NOMO-1 treated with dmso at 0.1 percent for 144 hours (cell line): ENCODE results near the gene KCNK2.

Experiments
- DNase-seq: peaks from one replicate; lab custom pipeline; 2025; ENCODE audit not compliant: unreplicated experiment; lab: John Stamatoyannopoulos, UW

Gene KCNK2

GRCh38 chr1:215250913-215251312, 168.4 kb downstream of the KCNK2 start:
- DNase-seq = no peak

DNA sequence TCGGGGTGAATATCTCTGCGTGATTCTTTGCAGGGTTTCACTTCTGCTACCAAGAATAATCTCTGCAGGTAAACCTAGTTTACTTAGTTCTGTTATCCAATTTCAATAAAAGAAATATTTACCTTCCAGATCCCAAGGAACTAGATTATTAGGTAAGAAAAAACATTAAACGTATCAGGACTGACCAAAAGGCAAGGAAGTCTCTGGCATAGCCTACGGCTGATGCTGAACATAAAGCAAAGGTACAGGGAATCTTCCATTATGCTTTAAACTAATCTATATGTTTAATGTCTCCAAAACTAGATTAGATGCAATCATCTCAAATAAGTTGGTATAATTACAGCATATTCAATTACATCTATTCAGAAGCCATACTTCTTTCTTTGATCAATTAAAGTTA, 168.9 kb downstream of the KCNK2 start:
- no peak for DNase-seq

GRCh38 chr1:215252164-215252563, 169.6 kb downstream of the KCNK2 start:
- DNase-seq = no peak

DNA sequence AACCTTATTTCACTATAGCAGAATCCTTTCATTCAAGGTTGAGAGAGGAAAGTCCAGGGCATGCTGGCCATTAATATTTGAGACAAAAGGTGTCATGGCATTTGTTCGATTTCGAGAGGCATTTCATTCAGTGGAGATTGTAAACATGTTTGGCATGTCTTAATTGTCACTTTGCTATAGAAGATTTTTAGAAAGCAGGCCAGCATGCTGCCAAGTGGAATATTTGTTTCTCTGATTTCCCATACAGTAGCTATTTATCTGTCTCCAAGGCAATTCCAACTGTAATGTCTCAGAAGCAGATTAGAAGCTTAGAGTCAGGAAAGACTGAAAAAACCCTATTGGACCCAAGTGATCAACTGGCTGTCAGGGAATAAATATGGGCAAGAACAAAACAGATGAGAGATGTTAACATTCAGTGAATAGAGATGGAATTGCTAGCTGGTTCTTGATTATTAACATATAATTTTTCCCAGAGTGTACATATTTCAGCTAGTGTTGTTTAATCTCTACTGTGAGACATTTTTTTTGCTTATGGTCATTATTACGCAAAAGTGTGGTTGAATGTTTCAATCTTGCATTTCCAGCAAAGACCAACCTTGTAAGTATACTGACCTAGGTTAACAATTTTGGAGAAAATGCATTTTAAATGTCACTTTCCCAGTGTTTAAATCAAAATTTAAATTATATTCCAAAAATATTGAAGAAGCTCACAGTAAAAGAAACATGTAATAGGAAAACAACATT, 174.6 kb downstream of the KCNK2 start:
- no peak for DNase-seq

GRCh38 chr1:215260711-215261110, 178.2 kb downstream of the KCNK2 start:
- DNase-seq = no peak

DNA sequence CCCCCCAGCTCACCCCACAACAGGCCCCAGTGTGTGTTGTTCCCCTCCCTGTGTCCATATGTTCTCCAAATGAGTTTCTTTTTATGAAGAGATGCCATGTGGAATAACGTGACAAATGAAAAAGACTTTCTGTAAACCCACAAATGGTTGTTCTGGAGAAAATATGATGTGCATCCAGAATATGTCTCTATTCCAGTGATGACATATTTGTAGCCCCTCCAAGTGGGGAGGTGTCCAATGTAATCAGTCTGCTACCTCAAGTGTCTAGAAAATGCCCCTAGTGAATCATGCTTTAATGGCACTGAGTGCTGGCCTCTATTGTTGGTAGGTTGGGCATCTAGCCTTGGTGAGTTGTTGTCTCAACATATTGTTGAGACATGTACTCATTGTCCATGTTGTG, 179.6 kb downstream of the KCNK2 start:
- DNase-seq = no peak

DNA sequence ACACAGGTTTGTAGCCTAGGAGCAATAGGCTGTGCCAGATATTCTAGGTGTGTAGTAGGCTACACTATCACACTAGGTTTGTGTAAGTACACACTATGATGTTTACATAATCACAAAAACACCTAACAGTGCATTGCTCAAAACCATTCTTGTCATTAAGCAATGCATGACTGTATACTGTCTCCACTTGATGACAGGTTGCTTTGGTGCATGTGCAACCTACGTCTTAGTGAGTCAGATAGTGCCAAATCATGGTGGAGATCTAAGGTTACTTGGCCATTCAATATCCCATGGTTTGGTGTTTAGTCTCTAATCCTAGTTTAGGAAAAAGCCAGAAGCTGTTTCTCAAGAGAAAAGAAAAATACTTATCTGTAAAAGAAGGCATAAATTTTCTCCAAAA, 181.1 kb downstream of the KCNK2 start:
- no peak for DNase-seq

GRCh38 chr1:215264649-215265048, 182.1 kb downstream of the KCNK2 start:
- DNase-seq = no peak

- DNase-seq = no peak
Measured at GRCh38 chr1:215267495-215267894, 185.0 kb downstream of the KCNK2 start.

DNA sequence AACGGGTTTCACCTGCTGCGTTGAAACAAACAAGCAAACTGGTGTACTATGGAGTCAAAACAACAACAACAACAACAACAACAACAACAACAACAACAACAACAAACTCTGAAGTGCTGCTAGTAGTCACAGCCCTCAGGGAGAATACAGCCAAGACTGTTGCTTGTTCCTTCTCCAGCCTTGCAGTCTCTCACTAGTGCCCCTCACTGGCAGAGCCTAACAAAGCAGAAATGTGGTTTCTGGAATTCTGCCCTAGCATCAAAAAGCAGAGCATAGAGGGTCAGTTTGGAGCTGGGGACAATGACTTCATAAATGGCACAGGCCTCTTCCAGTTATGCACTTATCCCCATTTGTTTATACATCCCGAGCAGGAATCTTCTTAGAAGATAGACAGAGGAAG, 187.4 kb downstream of the KCNK2 start:
- DNase-seq = no peak

DNA sequence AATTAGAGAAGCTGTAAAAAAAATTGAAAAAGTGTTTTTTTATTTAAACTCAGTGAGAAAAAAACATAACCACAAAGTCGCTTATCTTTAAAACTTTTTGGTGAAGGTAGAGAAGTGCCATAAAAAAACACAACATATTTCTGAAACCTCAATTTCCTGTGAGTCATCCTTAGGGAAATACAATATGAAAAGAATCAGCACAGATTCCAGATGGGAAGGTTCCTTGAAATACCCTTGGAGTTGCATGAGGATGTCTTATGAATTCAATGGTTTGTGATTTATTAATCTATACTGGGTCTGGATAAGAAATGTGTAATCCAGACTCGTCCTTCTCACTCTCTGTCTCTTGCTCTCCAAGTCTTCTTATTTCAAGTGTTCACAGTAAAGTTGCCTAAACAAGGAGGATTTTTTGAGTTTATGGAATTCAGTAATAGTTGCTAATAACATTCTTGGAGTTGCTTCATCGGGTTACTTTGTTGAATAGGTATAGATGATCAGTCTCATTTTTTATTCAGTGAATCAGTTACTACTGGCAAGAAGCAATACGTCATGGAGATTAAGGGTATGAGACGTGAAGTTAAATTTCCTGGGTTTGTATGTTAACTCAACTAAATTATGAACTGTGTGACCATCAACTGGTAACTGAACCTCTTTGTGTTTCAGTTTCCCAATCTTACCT, 191.4 kb downstream of the KCNK2 start:
- DNase-seq = no peak

- DNase-seq = no peak
Measured at GRCh38 chr1:215276582-215276981, 194.0 kb downstream of the KCNK2 start.

- DNase-seq = no peak
Measured at GRCh38 chr1:215277532-215277931, 195.0 kb downstream of the KCNK2 start.

DNA sequence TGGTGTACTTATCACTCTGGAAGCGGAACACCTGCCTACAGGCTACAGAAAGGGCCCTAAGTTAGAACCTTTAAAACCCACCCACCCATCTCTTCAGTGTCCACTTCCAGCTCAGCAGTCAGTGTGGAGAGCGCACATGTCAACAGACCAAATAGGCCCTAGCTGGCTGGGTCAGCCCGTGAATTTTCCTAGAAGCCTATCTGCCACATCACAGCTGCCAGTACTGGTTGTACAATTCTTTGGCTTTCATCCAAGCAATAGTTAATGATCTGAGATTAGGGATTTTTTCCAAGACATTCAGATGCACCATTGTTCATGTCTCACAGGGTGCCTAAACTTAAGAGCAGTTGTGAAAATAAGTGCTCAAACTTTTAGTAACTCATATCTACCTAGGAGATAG, 197.1 kb downstream of the KCNK2 start:
- DNase-seq = no peak

- DNase-seq = no peak
Measured at GRCh38 chr1:215282557-215282956, 200.0 kb downstream of the KCNK2 start.

GRCh38 chr1:215285013-215285800, 202.7 kb downstream of the KCNK2 start:
- no peak for DNase-seq
